ENCODE data around the gene DHRS4. TPM values are rescaled to one million over a fixed set of nuclear protein-coding genes. Genes with fewer than 3 reads are reported as not detected.
"Not testable (repeated sequence)": the region's sequence is repeated elsewhere in the genome, so short reads cannot be mapped to it uniquely, and the experiment has no call there.

The DHRS4 gene
- total RNA-seq, 1 experiment from 2014 or later = 29.5 TPM

- DNase-seq (ENCODE audit: low spot score) = not testable (repeated sequence)
Measured at GRCh38 chr14:23981951-23982813, 28.6 kb downstream of the DHRS4 start.

GRCh38 chr14:23984891-23985602 lies 31.5 kb downstream of the DHRS4 start:
- peak; percentile 8 for DNase-seq (ENCODE audit: low spot score)

- DNase-seq (ENCODE audit: low spot score) = not testable (repeated sequence)
Measured at GRCh38 chr14:23988223-23988606, 34.6 kb downstream of the DHRS4 start.

- not testable (repeated sequence) for DNase-seq (ENCODE audit: low spot score)
Measured at GRCh38 chr14:23988607-23989363, 35.2 kb downstream of the DHRS4 start, which contains the start of gene DHRS4L2. DHRS4L2 (plus strand) TSS chr14:23988929; CDS start chr14:23988948, 19 bp downstream.

- DNase-seq (ENCODE audit: low spot score) = not testable (repeated sequence)
Measured at GRCh38 chr14:23989734-23990445, 36.3 kb downstream of the DHRS4 start.

GRCh38 chr14:23990961-23991360 lies 37.4 kb downstream of the DHRS4 start:
- DNase-seq (ENCODE audit: low spot score) = not testable (repeated sequence)

- DNase-seq (ENCODE audit: low spot score) = not testable (repeated sequence)
Measured at GRCh38 chr14:23993042-23993441, 39.5 kb downstream of the DHRS4 start.

- not testable (repeated sequence) for DNase-seq (ENCODE audit: low spot score)
Measured at GRCh38 chr14:23996009-23996408, 42.4 kb downstream of the DHRS4 start.

GRCh38 chr14:23996825-23997224 lies 43.3 kb downstream of the DHRS4 start:
- DNase-seq (ENCODE audit: low spot score) = not testable (repeated sequence)

- DNase-seq (ENCODE audit: low spot score) = not testable (repeated sequence)
Measured at GRCh38 chr14:23999640-24000039, 46.1 kb downstream of the DHRS4 start.

- not testable (repeated sequence) for DNase-seq (ENCODE audit: low spot score)
Measured at GRCh38 chr14:24001078-24001477, 47.5 kb downstream of the DHRS4 start.

- DNase-seq (ENCODE audit: low spot score) = not testable (repeated sequence)
Measured at GRCh38 chr14:24001679-24002078, 48.1 kb downstream of the DHRS4 start.

GRCh38 chr14:24006471-24006816 lies 52.9 kb downstream of the DHRS4 start:
- DNase-seq (ENCODE audit: low spot score) = not testable (repeated sequence)

GRCh38 chr14:24006817-24007652 lies 53.5 kb downstream of the DHRS4 start:
- not testable (repeated sequence) for DNase-seq (ENCODE audit: low spot score)

- DNase-seq (ENCODE audit: low spot score) = no peak
Measured at GRCh38 chr14:24011051-24011450, 57.5 kb downstream of the DHRS4 start.

- not testable (repeated sequence) for DNase-seq (ENCODE audit: low spot score)
Measured at GRCh38 chr14:24012726-24013273, 59.2 kb downstream of the DHRS4 start.

GRCh38 chr14:24013654-24014514 lies 60.3 kb downstream of the DHRS4 start:
- DNase-seq (ENCODE audit: low spot score) = peak; percentile 38

- DNase-seq (ENCODE audit: low spot score) = not testable (repeated sequence)
Measured at GRCh38 chr14:24015745-24016144, 62.2 kb downstream of the DHRS4 start.
